Measurements from ENCODE around the gene TEKT5. TPM values are rescaled to one million over a fixed set of nuclear protein-coding genes. Genes with fewer than 3 reads are reported as not detected.

Gene TEKT5
- total and polyA plus RNA-seq, 8 donors: 0.17 to 1.1 (median 0.26) TPM; not detected in 1

DNA sequence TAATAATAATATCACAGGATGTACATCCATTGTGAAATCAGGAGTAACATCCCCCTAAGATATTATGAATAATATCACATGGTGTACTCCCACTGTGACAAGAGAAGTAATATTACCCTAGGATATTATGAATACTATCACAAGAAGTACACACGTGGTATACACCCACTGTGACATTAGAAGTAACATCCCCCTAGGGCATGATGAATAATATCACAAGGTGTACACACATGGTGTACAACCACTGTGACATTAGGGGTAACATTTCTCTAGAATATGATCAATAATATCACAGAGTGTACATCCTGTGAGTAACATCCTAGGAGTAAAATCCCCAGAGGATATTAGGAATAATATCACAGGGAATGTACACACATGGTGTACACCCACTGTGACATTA lies 5.0 kb upstream of the TEKT5 start:
- FAIRE-seq: no peak
- Histone ChIP-seq H3K27me3 (no peaks in the 10 kb centered on the region), H3K36me3 (no peaks in the 10 kb centered on the region), H3K4me3 (no peak overlapping the region), H3K9me3 (no peaks in the 10 kb centered on the region), H3K27ac (no peak overlapping the region), H3K4me1 (no peaks in the 10 kb centered on the region)
- TF ChIP-seq, protein P1, sequence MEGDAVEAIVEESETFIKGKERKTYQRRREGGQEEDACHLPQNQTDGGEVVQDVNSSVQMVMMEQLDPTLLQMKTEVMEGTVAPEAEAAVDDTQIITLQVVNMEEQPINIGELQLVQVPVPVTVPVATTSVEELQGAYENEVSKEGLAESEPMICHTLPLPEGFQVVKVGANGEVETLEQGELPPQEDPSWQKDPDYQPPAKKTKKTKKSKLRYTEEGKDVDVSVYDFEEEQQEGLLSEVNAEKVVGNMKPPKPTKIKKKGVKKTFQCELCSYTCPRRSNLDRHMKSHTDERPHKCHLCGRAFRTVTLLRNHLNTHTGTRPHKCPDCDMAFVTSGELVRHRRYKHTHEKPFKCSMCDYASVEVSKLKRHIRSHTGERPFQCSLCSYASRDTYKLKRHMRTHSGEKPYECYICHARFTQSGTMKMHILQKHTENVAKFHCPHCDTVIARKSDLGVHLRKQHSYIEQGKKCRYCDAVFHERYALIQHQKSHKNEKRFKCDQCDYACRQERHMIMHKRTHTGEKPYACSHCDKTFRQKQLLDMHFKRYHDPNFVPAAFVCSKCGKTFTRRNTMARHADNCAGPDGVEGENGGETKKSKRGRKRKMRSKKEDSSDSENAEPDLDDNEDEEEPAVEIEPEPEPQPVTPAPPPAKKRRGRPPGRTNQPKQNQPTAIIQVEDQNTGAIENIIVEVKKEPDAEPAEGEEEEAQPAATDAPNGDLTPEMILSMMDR (IDR thresholded peaks at IDR 0.05): no peak
- DNase-seq: no peak
- ATAC-seq: no peak
- WGBS, 2 donors: 53 to 56% methylated on average over 1 of the region's 1 CpG
- intact Hi-C loops (cut with DNase I): no loop called here

DNA sequence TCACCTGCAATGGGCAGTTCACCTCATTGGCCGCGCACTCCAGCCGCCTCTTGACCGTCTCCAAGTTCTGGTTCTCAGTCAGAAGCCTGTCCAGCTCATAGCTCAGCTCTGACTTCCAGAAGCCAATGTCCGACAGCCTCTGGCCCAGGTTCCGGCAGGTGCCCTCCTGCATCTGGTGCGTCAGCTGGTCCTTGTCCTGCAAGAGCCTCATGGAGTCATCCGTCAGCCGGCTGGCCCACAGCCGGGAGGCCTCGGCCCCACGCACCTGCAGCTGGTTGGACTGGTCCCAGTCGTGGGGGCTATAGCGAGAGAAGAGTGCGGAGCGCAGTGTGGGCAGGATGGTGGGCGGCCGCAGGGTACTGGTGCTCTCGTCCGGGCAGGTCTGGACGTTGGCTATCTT lies 424 bp downstream of the TEKT5 start:
- intact Hi-C loops (cut with DNase I): no loop called here
- no peaks in the 10 kb centered on the region for H3K27me3 ChIP-seq
- ATAC-seq (no peak), DNase-seq (no peak), FAIRE-seq (no peak)
- no peaks in the 10 kb centered on the region for H3K4me1 ChIP-seq
- no peaks in the 10 kb centered on the region for H3K9me3 ChIP-seq
- H3K27ac ChIP-seq: no peak overlapping the region
- no peaks in the 10 kb centered on the region for H3K36me3 ChIP-seq
- H3K4me3 ChIP-seq: no peak overlapping the region
- TF ChIP-seq, protein P1 (IDR thresholded peaks at IDR 0.05): no peak
- 92 to 93% methylated on average over 21 of the region's 21 CpGs for WGBS, 2 donors

DNA sequence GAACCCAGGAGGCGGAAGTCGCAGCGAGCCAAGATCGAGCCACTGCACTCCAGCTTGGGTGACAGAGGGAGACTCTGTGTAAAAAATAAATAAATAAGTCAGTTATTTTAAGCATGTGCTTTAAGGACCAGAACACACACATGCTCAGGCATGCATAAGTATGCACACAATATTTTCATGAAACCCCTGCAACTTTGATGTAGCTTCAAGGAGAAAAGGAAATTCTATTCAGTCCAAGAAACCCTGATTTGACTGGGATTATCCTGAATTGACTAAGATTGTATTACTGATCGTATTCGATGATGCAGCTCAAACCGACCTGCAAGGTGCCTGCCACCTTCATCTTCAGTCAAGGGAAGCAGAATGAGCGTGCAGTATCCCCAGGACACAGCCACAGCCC lies 841 bp downstream of the TEKT5 start:
- intact Hi-C loops (cut with DNase I): no loop called here
- Histone ChIP-seq H3K27ac (no peak overlapping the region), H3K4me1 (no peaks in the 10 kb centered on the region), H3K4me3 (no peak overlapping the region), H3K36me3 (no peaks in the 10 kb centered on the region), H3K27me3 (no peaks in the 10 kb centered on the region), H3K9me3 (no peaks in the 10 kb centered on the region)
- no peak for FAIRE-seq
- ATAC-seq: no peak
- WGBS, 2 donors: 90 to 96% methylated on average over 8 of the region's 8 CpGs
- DNase-seq: no peak
- TF ChIP-seq, protein P1 (IDR thresholded peaks at IDR 0.05): no peak

DNA sequence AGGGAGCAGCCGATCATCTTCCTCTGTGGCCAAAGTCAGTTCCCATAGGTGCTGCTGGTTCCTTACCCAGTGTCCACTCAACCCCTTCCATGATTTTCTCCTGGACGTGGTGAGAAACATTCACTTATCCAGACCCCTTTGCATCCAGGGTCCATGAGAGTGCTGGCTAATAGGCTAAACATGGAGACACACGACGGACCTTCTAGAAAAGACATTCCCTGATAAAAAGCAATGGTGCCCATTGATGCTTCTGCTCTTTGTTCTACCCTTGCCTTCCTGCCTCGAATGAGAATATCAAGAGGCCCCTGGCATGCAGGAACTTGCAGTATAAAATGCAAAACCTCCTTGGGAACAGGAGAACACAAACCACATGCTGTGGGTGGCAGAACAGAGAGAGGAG lies 2.3 kb downstream of the TEKT5 start:
- no peak overlapping the region for H3K27ac ChIP-seq
- FAIRE-seq (no peak), ATAC-seq (no peak), DNase-seq (no peak)
- no peaks in the 10 kb centered on the region for H3K36me3 ChIP-seq
- TF ChIP-seq, protein P1 (IDR thresholded peaks at IDR 0.05): no peak
- WGBS, 2 donors: 75 to 77% methylated on average over 5 of the region's 5 CpGs
- no peaks in the 10 kb centered on the region for H3K9me3 ChIP-seq
- H3K27me3 ChIP-seq: no peaks in the 10 kb centered on the region
- peaks cover 0 to 11% (median 0%) of the 10 kb centered on the region in 3 donors for H3K4me1 ChIP-seq
- intact Hi-C loops (cut with DNase I): no loop called here
- H3K4me3 ChIP-seq: no peak overlapping the region

DNA sequence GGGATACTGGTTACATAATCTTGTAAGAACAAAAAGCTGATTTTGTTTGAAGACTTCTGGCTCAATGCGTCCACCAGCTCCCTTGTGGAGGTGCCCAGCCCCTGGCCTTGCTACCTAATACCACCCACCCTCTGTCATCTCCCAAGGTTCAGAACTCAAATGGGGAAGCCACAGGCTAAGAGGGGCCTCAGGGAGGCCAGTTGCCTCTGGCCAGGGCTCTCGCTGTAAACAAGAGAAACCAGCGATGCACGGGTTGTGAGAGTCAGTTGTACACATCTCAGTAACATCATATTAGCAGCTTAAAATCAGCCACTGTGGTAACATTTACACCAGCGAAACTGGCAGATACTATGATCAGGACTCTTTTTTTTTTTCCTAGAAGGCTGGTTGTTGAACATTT lies 6.0 kb downstream of the TEKT5 start:
- no peaks in the 10 kb centered on the region for H3K9me3 ChIP-seq
- TF ChIP-seq, protein P1 (IDR thresholded peaks at IDR 0.05): no peak
- H3K4me1 ChIP-seq: peaks cover 0 to 11% (median 0%) of the 10 kb centered on the region in 3 donors
- FAIRE-seq (no peak), ATAC-seq (peak in 1 of 4 donors; percentile 21), DNase-seq (no peak)
- no peaks in the 10 kb centered on the region for H3K27me3 ChIP-seq
- H3K4me3 ChIP-seq: no peak overlapping the region
- H3K36me3 ChIP-seq: no peaks in the 10 kb centered on the region
- H3K27ac ChIP-seq: no peak overlapping the region
- whole genome bisulfite sequencing, 2 donors: 74 to 76% methylated on average over 5 of the region's 5 CpGs
- intact Hi-C loops (cut with DNase I): no loop called here

All from pancreas (tissue), 10 donors.